HepG2 (cell line): ENCODE measurements around the gene NKAIN4. TPM values are rescaled to one million over a fixed set of nuclear protein-coding genes. Genes with fewer than 3 reads are reported as not detected.
A peak's percentile ranks its signal among the peaks of the same experiment; 100 is the strongest.

ENCODE experiments used
- ATAC-seq: fragments of 200-7000 bp; cut with Tn5 transposase; 3 replicates; pipeline ENCODE4 v1.9.1; 2020; ENCODE audit warnings: mild to moderate bottlenecking, moderate library complexity
- BruUV-seq: library from RNA; stranded (reverse); fragments of 400-500 nt; replicated peaks from 2 replicates; lab custom pipeline; 2021; lab: Mats Ljungman, UMichigan
- CTCF ChIA-PET: fragments of 300-600 bp; formaldehyde crosslinking; extraction: SDS; loops from one replicate; lab custom pipeline; 2021; ENCODE audit warnings: low total read pairs, inconsistent platforms, low intra/inter-chr PET ratio; lab: Yijun Ruan, JAX
- POLR2A ChIA-PET: fragments of 350-600 bp; sonication (Branson Sonifier 250); formaldehyde crosslinking; loops from one replicate; lab custom pipeline; 2020; ENCODE audit warnings: antibody characterized with exemption, inconsistent platforms; lab: Yijun Ruan, JAX
- DNase-seq: peaks from one replicate; pipeline ENCODE4 v3.0.0-alpha.2; 2015; ENCODE audit warnings: low spot score
- FAIRE-seq: peaks from 3 replicates; lab custom pipeline; 2011; peaks lifted over from hg19 to GRCh38; lab: Jason Lieb, UNC
- H2AFZ ChIP-seq: one replicate; pipeline ENCODE4 v1.6.1; 2011; ENCODE audit warnings: low read length, inconsistent platforms
- H3K27ac ChIP-seq: fragments of 300-600 bp; 3 replicates; pipeline ENCODE4 v1.8.0; 2011; ENCODE audit warnings: mixed run types, mild to moderate bottlenecking, mixed read lengths, low read length, inconsistent platforms; ENCODE audit not compliant: insufficient read depth; ENCODE audit errors: extremely low read length
- H3K27me3 ChIP-seq, 2 experiments: fragments of 200-600 bp in 1 of 2; 2 replicates in 1 of 2; 3 replicates in 1 of 2; pipeline versions ENCODE4 v1.6.0 to v1.8.0; 2011; ENCODE audit warnings: low read length in 2 of 2, mild to moderate bottlenecking in 2 of 2, moderate library complexity in 2 of 2, inconsistent platforms in 1 of 2; ENCODE audit not compliant: insufficient read depth in 2 of 2, control insufficient read depth in 1 of 2
- H3K36me3 ChIP-seq, 2 experiments: fragments of 200-600 bp in 1 of 2; replicated peaks in 1 of 2; 2 replicates in 1 of 2; 3 replicates in 1 of 2; pipeline versions ENCODE4 v1.5.1 to v1.8.0; 2011; ENCODE audit warnings: low read length in 2 of 2, inconsistent platforms in 1 of 2; ENCODE audit not compliant: insufficient read depth in 2 of 2, control insufficient read depth in 1 of 2
- H3K4me1 ChIP-seq: 2 replicates; pipeline ENCODE4 v1.5.1; 2012; ENCODE audit warnings: low read length, inconsistent platforms; ENCODE audit not compliant: insufficient read depth
- H3K4me2 ChIP-seq: 2 replicates; pipeline ENCODE4 v1.6.0; 2011; ENCODE audit warnings: low read depth, low read length, inconsistent platforms
- H3K4me3 ChIP-seq, 3 experiments: fragments of 200-600 bp in 1 of 3; sonication (generic), shearing (Covaris generic) in 1 of 3; replicated peaks in 1 of 3; 2 replicates each; pipeline ENCODE4 v1.5.1; 2011 to 2016; ENCODE audit warnings: low read length in 3 of 3, inconsistent platforms in 2 of 3, low read depth in 2 of 3, mild to moderate bottlenecking in 2 of 3, control low read depth in 1 of 3, mixed read lengths in 1 of 3; ENCODE audit not compliant: insufficient read depth in 1 of 3
- H3K79me2 ChIP-seq: one replicate; pipeline ENCODE4 v1.6.1; 2011; ENCODE audit warnings: low read length, inconsistent platforms; ENCODE audit not compliant: insufficient read depth
- H3K9ac ChIP-seq: 2 replicates; pipeline ENCODE4 v1.6.0; 2011; ENCODE audit warnings: mild to moderate bottlenecking, low read depth, low read length, inconsistent platforms; ENCODE audit not compliant: insufficient read depth
- H3K9me3 ChIP-seq: 2 replicates; pipeline ENCODE4 v1.5.1; 2012; ENCODE audit warnings: mild to moderate bottlenecking, low read length
- H4K20me1 ChIP-seq: 2 replicates; pipeline ENCODE4 v1.6.0; 2011; ENCODE audit warnings: inconsistent platforms, mild to moderate bottlenecking, low read length, moderate library complexity; ENCODE audit not compliant: insufficient read depth
- ADNP ChIP-seq: sonication (generic); formaldehyde crosslinking; IDR thresholded peaks from 2 replicates; pipeline ENCODE4 v1.4.0; 2020; ENCODE audit warnings: missing genetic modification reagents
- BHLHE40 ChIP-seq: IDR thresholded peaks from 2 replicates; pipeline ENCODE4 v1.6.1; 2011; ENCODE audit warnings: low read length, improper control_type of control experiment
- BRCA1 ChIP-seq: sonication (generic); formaldehyde crosslinking; IDR thresholded peaks from 2 replicates; pipeline ENCODE4 v1.4.0; 2020; ENCODE audit warnings: missing genetic modification reagents
- CREB1 ChIP-seq, 2 experiments: fragments of 450-650 bp in 1 of 2; IDR thresholded peaks; 2 replicates each; pipeline ENCODE4 v1.6.1; 2016 to 2017; ENCODE audit warnings: control low read depth in 1 of 2, mild to moderate bottlenecking in 1 of 2, missing compliant biosample characterization in 1 of 2, missing genetic modification characterization in 1 of 2
- CTCF ChIP-seq: sonication (generic); formaldehyde crosslinking; IDR thresholded peaks from 2 replicates; pipeline ENCODE4 v1.5.0; 2020; ENCODE audit warnings: mild to moderate bottlenecking, missing genetic modification reagents, moderate library complexity
- DZIP1 ChIP-seq: sonication (generic); formaldehyde crosslinking; IDR thresholded peaks from 2 replicates; pipeline ENCODE4 v1.5.0; 2020; ENCODE audit warnings: mild to moderate bottlenecking, missing genetic modification reagents
- FOXP1 ChIP-seq, 2 experiments: fragments of 450-650 bp in 1 of 2; IDR thresholded peaks; 2 replicates each; pipeline ENCODE4 v1.6.1; 2017 to 2018; ENCODE audit warnings: antibody characterized with exemption in 1 of 2
- KDM2A ChIP-seq: sonication (generic); formaldehyde crosslinking; IDR thresholded peaks from 2 replicates; pipeline ENCODE4 v1.4.0; 2020; ENCODE audit warnings: low read depth, missing genetic modification reagents, borderline replicate concordance
- POGZ ChIP-seq: sonication (generic); formaldehyde crosslinking; IDR thresholded peaks from 2 replicates; pipeline ENCODE4 v1.4.0; 2020; ENCODE audit warnings: mild to moderate bottlenecking, missing genetic modification reagents
- SAP130 ChIP-seq: IDR thresholded peaks from 2 replicates; pipeline ENCODE4 v1.6.1; 2016; ENCODE audit warnings: low read depth
- STAG1 ChIP-seq: sonication (generic); formaldehyde crosslinking; IDR thresholded peaks from 2 replicates; pipeline ENCODE4 v1.4.0; 2020; ENCODE audit warnings: missing genetic modification reagents
- USF2 ChIP-seq, 2 experiments: sonication (generic) in 1 of 2; formaldehyde crosslinking in 1 of 2; IDR thresholded peaks; 2 replicates each; pipeline versions ENCODE4 v1.5.1 to v1.6.1; 2011 to 2020; ENCODE audit warnings: borderline replicate concordance in 1 of 2, low read depth in 1 of 2, low read length in 1 of 2, mild to moderate bottlenecking in 1 of 2, missing genetic modification reagents in 1 of 2, moderate library complexity in 1 of 2
- ZNF562 ChIP-seq: sonication (generic); formaldehyde crosslinking; IDR thresholded peaks from 2 replicates; pipeline ENCODE4 v1.8.0; 2022; ENCODE audit warnings: missing genetic modification reagents, borderline replicate concordance
- ZNF598 ChIP-seq: sonication (generic); formaldehyde crosslinking; IDR thresholded peaks from 2 replicates; pipeline ENCODE4 v1.5.1; 2020; ENCODE audit warnings: mild to moderate bottlenecking, missing genetic modification reagents, borderline replicate concordance
- WGBS: methylation state at CpG from one replicate; pipeline ENCODE4 v1.1.6; 2017; ENCODE audit warnings: low lambda C conversion rate; 5-methylcytosine and 5-hydroxymethylcytosine counted together
- in situ Hi-C: cut with HindIII; loops from 2 replicates; pipeline ENCODE4 v1.10.0; 2017; ENCODE audit warnings: low pct_unique_long_range_greater_than_20kb; ENCODE audit not compliant: extremely low pct_ligation_motif_present
- intact Hi-C: fragments of 100-400 bp; cut with micrococcal nuclease; formaldehyde crosslinking; loops from one replicate; pipeline ENCODE4 v1.10.0; 2022; ENCODE audit not compliant: unreplicated experiment
- polyA plus RNA-seq, 8 experiments: library from polyadenylated mRNA; depleted of rRNA in 3 of 8; stranded (reverse) in 7 of 8; unstranded in 1 of 8; fragments of >200 nt; fragmentation: Illumina TruSeq in 4 of 8; extraction: Trizol in 4 of 8; gene quantifications; 2 replicates each; pipeline versions ENCODE4 v1.2.1 to v1.2.3, GENCODE V29; 2011 to 2016; ENCODE audit warnings: low read depth in 4 of 8, missing spikeins in 1 of 8, mixed read lengths in 1 of 8; ENCODE audit not compliant: insufficient read depth in 1 of 8
- total RNA-seq, 5 experiments: library from RNA; depleted of rRNA; stranded (reverse); fragments of >200 nt; fragmentation: Illumina TruSeq; extraction: Trizol; gene quantifications; 2 replicates each; pipeline ENCODE4 v1.2.3, GENCODE V29; 2016; ENCODE audit warnings: low read depth in 1 of 5
- TF ChIP-seq, protein P1 (sequence below): sonication (generic); formaldehyde crosslinking; IDR thresholded peaks from 2 replicates; pipeline ENCODE4 v1.4.0; 2020; ENCODE audit warnings: missing genetic modification reagents

The NKAIN4 gene
- total and polyA plus RNA-seq, 2 of the 13 experiments (the other 11 are each of a cell fraction or from before 2014, with no cell fraction given), result not detected

GRCh38 chr20:63238514-63239125 is 15.6 kb downstream of the NKAIN4 start:
- Histone ChIP-seq H3K4me3 (no peak overlapping the region), H3K4me1 (peaks cover 41% of the 10 kb centered on the region), H3K9me3 (no peaks in the 10 kb centered on the region), H3K27ac (no peak overlapping the region), H3K27me3 (peaks cover 19 to 67% of the 10 kb centered on the region in 2 experiments), H2AFZ (no peak overlapping the region), H3K36me3 (no peaks in the 10 kb centered on the region), H4K20me1 (no peaks in the 10 kb centered on the region; the same call in 1 of the 2 replicates), H3K9ac (no peak overlapping the region), H3K79me2 (no peaks in the 10 kb centered on the region), H3K4me2 (peak overlapping the region; percentile 23; the same call in 1 of the 2 replicates)
- ChIA-PET POLR2A (no interaction called here), CTCF (no interaction called here)
- WGBS, result 22% methylated on average over 10 of the region's 16 CpGs
- in situ Hi-C loops, result no loop called here
- FAIRE-seq (no peak), DNase-seq (no peak), ATAC-seq (peak; percentile 10; the same call in 1 of the 3 replicates)
- no TSS peak for BruUV-seq
- intact Hi-C loops, result no loop called here
- TF ChIP-seq BRCA1 (CRISPR knock-in tag), result no peak
- 0 out of 2 replicates have a peak, but pooled peaks have one; percentile 38 for TF ChIP-seq SAP130 (CRISPR knock-in tag)
- peak; percentile 59; the same call in 1 of the 2 replicates for TF ChIP-seq KDM2A (CRISPR knock-in tag)
- TF ChIP-seq, protein P1, sequence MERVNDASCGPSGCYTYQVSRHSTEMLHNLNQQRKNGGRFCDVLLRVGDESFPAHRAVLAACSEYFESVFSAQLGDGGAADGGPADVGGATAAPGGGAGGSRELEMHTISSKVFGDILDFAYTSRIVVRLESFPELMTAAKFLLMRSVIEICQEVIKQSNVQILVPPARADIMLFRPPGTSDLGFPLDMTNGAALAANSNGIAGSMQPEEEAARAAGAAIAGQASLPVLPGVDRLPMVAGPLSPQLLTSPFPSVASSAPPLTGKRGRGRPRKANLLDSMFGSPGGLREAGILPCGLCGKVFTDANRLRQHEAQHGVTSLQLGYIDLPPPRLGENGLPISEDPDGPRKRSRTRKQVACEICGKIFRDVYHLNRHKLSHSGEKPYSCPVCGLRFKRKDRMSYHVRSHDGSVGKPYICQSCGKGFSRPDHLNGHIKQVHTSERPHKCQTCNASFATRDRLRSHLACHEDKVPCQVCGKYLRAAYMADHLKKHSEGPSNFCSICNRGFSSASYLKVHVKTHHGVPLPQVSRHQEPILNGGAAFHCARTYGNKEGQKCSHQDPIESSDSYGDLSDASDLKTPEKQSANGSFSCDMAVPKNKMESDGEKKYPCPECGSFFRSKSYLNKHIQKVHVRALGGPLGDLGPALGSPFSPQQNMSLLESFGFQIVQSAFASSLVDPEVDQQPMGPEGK (CRISPR knock-in tag), result peak; percentile 91
- no peak for TF ChIP-seq ZNF562
- TF ChIP-seq POGZ (CRISPR knock-in tag), result no peak
- peak; percentile 66 for TF ChIP-seq CREB1 (IDR thresholded peaks at IDR 0.05)
- TF ChIP-seq CREB1 (CRISPR knock-in tag; IDR thresholded peaks at IDR 0.05), result no peak
- TF ChIP-seq STAG1 (CRISPR knock-in tag), result peak; percentile 49
- TF ChIP-seq DZIP1 (CRISPR knock-in tag), result no peak
- no peak for TF ChIP-seq ADNP (CRISPR knock-in tag)
- no peak for TF ChIP-seq FOXP1 (IDR thresholded peaks at IDR 0.05)
- TF ChIP-seq FOXP1 (CRISPR knock-in tag; IDR thresholded peaks at IDR 0.05), result no peak
- peak; percentile 80 for TF ChIP-seq BHLHE40
- peak; percentile 51; the same call in 1 of the 2 replicates for TF ChIP-seq USF2 (IDR thresholded peaks at IDR 0.05; ENCODE audit: low read depth, low read length)
- peak; percentile 74; the same call in 1 of the 2 replicates for TF ChIP-seq USF2 (CRISPR knock-in tag; IDR thresholded peaks at IDR 0.05; ENCODE audit: borderline replicate concordance)
- no peak for TF ChIP-seq ZNF598 (CRISPR knock-in tag)
- peak; percentile 79 for TF ChIP-seq CTCF (CRISPR knock-in tag)
